GM19455 (cell line): ENCODE measurements around the gene SGTA.

ENCODE experiments used
- ATAC-seq: cut with Tn5 transposase; IDR thresholded peaks from one replicate; pipeline ENCODE4 v1.9.1; 2021; ENCODE audit not compliant: unreplicated experiment

SGTA gene

DNA sequence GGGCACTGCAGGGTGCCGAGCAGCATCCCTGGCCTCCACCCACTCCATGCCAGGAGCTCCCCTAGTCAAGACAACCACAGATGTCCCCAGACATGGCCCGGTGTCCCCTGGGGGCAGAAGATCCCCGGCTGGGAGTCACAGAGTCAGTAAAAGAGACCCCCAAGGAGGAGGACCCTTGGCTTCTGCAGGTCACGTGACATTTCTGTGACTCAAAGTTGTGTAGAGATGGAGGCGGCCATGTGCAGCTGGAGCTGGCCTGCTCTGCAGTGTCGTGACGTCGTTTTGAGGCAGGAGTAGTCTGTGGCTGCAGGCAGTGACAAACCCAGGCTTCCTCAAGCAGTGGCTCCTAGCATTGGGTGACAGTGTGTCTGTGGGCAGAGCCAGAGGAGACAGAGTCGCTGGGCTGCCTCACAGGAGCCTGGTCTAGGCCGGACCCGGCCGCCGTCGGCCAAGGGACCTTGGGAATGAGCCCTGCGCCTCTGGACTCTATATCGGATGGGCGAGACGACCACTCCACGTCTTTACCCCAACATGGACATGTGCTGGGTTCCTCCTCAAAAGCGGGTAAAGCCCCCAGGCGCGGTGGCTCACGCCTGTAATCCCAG lies 54.2 kb downstream of the SGTA start:
- ATAC-seq: no peak

DNA sequence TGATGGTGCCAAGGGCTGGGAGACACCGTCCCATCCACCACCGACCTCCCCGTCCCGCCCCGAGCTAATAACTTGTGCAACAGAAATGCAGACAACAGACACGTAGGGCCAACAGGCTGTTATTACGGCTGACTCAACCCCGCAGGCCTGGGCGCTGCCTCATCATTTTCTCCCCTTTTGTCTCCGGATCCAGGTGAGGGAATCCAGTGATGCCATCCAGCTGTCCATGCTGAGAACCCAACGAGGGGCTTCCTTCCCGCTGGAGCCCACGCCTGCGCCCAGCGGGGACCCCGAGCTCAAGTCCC lies 55.5 kb downstream of the SGTA start:
- no peak for ATAC-seq

DNA sequence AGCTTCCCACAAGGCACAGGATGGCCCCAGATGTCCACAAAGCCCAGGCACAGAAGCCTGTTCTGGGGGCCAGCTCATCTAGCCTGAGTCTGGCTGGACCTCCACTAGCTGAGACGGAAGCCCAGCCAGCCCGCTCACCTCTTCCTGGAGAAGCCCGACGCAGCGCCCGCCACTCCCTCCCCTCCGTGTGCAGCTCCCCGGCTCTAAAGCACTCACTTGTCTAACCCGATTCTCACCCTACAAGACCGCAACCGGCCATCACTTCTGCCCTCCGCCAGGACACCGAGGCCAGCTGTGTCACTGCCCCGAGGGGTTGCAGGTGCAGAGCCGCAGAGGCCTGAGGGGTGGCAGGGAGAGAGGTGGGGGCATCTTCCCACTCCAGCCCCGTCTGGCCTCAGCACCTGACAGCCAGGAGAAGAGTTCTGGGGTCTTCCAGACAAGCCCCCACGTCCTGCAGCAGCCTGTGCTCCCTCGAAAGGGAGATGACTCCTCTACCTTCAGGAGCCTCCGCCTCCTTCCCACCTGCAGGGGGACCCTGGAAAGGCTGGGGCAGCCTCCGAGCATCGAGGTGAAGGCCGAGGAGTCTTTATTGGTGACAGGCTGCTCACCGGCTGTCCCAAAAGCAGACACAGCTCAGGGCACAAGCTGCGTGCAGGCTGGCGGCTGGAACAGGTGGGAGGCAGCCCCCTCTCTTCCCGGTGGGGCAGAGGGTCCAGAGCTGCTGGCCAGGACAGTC lies 56.0 kb downstream of the SGTA start:
- no peak for ATAC-seq

DNA sequence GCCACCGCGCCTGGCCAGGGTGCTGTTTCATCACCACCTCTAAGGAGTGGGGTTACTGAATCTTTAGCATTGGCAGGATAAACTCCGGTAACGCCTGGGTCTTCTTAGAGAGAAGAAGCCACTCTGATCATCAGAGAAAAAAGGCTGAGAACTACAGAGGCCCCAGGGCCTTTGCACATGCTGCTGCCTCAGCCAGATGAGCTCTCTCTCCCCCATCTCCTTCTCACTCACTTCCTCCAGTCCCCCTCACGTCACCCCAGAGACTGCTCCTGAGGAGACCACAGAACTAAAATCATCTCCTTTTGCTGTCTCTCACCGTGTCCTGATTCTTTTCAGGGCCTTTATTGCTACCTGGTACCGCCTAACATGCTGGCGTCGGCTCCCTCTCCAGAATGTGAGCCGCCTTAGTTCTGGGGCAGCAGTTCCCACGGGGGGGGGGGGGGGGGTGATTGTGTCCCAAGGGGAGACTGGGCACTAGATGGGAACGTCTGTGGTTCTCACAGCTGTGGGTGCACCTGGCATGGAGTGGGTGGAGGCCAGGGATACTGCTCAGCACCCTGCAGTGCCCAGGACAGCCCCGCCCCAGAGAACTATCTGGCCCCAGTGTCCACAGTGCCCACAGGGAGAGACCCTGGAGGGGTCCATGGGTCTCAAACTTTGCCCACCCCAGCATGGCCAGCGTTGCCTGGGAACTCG lies 56.8 kb downstream of the SGTA start:
- ATAC-seq: no peak

DNA sequence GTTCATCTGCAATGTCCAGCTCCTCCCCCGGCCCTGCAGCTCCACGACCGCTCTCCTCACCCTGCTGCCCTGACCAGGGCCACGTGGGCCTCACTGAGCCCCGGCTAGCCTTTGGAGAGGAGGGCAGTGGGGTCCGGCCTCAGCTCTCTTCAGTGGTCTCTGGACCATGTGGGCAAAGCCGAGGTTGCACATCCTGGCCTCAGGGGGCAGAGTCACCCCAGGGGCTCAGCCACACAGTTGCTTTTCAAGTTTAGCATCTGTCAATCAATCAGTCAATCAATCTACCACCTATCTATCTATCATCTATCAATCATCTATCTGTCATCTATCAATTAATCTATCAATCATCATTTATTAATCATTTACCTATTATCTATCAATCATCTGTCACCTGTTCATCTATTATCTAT lies 58.9 kb downstream of the SGTA start:
- ATAC-seq: no peak

DNA sequence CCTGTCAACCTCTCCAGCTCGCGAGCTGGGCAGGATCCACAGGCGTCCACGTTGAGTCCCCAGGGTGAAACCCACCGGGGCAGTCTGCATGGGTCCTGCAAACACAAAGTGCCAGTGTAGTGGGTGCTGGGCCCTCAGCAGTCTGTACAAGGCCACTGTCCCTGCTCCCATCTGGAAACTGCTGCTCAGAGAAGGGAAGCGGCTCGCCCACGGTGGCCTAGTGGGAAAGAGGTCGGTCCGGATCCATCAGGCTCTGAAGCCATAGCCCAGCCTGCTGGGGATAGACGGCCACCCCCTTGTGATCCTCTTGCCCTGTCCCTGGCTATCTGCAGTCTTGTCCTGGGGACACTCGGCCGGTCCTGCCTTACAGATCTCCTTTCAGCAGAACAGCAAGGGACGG lies 59.3 kb downstream of the SGTA start:
- ATAC-seq: no peak

DNA sequence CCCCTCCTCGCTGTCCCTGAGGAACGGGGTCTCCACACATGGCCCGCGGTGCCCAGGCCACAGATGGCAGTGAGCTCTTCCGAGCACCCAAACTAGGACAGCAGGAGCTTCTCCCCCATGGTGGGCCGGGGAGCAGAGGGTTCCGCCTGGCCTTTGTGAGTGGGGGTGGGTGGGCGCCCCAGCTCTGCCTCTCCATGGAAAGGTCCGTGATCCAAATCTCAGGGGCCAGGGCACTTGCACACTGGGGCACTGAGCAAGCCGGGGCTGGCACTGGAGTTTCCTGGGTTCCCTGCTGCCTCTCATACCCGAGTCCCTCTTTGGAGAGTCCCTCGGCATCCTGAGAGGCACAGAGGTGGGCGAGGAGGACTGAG lies 59.7 kb downstream of the SGTA start:
- no peak for ATAC-seq

DNA sequence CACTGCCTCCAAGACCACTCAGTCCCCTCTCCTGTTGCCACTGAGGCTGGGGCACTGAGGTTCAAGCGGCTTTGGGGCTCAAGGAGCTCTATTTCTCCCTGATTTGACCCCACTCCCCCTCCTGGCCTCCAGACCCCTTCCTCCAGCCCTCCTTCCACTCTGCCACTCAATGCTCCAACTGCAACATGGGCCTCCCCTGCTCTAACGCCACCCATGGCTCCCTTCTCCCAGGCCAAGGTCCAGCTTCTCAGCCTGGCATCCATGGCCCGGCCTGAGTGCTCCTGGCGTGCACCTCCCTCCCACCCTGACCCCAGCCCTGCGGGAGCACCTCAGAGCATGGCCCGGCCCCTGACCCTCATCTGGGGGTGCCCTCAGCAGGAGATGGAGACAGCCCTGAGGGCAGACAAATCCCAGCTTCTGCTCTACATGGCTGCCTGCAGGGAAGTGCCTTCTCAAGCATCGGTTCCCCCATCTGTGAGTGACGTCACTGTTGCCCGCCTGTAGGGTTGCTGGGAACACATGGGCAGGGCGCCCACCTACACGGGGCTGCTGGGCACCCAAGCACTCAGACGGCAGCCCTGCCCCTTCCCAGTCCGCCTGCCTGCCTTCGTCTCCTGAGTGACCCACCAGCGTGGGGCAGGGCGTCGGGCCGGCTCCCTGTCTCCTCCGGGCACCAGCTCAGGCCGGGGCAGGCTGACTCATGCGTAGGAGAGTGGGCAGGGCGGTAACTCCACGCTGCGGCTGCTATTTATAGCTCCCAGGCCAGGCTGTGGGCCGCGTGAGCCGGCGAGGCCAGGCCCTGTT lies 60.3 kb downstream of the SGTA start:
- ATAC-seq: no peak

DNA sequence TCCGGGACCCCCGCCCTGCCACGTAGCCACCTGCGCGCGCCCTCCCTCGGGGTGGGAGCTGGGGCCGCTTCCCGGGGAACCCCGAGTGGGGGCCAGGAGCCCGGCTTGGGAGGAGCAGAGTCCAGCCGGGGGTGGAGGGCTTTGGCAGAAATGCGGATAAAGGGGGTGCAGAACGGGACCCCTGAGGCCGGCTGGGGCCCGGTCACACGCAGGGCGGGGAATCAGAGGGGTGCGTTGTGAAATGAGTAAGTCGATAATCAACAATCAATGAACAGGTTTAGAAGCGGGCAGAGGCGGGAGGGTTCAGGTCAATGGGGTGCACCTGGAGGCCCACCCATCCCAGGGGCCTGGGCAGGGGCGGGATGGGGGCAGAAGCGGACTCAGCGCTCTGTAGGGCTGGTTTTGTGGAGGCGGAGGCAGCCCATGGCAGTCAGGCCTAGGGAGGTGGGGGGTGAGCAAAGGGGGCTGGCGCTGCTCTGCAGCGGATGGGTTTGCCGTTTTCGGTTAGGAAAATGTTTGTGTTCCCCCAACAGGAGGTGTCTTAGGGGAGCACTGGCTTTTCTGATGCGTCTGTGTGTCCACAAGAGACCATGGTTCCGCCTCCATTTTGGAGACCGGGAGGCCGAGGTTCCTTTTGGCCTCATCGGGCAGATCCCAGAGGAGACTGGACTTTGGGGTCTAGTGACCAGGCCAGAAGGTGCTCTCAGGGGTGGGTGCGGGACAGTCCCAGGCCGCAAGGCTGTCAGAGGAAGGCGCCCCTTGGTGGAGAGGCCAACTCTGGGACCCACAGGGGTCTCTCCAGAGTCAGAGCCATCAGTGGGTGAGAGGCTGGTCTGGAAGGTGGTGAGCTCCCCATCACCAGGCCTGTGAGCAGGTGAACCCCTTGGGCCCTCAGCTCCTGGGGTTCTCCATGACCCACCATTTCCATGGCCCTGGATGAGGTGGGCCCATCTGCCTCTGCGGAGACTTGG lies 61.2 kb downstream of the SGTA start:
- no peak for ATAC-seq

DNA sequence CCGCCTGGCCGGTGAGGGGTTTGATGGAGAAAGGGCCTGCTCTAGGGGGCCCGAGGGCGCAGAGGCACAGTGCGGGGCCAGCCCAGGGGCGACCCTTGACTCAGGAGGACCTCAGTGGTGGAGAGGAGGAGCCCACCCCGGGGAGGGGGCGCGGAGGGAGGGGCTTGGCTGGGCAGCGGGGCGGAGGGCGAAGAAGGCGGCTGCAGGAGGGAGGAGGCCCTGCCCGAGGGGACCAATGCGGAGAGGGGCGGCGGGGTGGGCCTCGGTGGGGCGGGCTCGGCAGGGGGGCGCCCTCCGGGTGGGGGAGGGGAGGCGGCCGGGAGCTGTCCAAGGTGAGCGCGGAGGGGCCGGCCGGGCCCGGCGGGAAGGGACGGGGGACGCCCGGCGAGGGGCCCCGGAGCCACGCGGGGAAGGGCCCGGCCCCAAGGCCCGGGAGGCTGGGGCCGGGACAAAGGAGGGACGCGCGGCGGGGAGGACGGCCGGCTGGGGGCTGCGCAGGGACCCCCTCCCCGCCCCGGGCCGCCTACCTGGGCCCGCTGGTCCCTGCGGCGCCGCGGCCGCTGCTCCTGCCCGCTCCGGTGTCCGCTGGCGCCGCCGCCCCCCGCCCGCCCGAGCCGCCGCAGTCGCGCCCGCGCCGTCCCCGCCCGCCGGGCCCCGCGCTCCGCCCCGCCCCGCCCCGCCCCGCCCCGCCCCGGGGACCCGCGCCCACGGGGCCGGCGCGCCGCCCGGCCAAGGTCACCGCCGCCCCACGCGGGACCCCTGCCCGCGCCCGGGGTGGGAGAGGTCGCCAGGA lies 62.1 kb downstream of the SGTA start, which contains the start of gene DIRAS1:
Gene DIRAS1, minus strand, starts transcription at position 596 of the 793 bp plus-strand sequence. CDS start 3,566 bp downstream, outside the sequence.
- no peak for ATAC-seq

DNA sequence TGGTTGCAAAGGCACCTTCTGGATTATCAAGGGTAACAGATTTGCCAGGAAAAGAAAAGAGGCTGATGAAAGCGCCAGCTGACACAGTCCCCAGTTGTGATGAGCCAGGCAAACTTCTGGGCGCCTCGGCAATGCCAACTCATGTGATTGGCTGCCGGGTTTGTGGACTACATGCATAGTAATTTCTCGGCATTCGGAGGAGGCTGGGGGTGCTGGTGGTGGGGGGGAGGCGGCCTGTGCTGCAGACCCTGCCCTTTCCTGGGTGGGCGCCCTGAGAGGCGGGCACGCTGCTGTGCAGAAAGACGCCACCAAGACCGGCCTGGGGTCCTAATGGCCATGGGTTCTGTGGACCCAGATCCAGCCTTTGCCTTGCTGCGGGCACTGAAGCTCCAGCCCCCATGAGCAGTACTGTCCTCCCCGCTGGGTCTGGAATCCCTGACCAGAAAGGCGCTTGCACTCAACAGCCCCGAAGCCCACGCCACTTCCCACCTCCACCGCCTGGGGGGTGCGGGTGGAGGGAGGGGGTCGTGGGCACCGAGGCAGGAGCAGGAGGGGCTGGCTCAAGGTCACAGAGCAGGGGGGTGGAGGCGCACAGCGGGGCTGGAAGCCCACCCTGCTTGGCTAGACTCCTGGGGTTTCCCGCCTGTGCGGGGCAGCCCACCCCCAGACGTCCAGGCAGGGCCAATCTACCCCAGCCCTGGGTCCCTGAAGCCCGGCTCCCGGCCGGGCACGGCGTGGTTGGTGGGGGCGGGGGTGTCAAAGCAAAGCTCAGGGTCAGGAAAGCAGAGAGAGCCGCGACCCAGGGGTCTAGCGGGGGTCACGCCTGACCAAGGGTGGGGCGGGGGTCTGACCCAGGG lies 62.9 kb downstream of the SGTA start:
- ATAC-seq: no peak

DNA sequence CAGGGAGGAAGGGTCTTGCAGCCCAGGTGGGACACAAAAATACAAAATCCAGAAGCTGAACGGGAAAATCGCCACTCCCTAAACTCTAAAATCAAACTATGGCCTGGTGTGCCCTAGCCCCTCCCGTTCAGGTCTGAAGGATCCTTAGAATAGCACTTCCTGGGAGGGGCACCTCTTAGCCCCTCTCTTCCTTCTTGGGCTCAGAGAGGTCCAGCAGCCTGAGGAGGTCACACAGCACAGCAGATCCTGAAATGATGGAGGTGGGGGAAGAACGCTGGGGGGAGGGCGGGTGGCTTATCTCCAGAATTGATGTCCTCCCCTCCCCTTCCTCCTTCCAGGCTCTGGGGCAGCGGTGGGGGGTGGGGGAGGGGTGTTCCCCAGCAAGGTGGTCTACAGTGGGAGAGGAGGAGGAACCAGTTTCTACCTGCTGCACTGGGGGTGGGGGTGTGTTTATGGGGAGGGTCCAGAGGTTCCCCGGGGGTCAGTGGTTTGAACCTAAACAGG lies 63.8 kb downstream of the SGTA start:
- ATAC-seq: no peak

DNA sequence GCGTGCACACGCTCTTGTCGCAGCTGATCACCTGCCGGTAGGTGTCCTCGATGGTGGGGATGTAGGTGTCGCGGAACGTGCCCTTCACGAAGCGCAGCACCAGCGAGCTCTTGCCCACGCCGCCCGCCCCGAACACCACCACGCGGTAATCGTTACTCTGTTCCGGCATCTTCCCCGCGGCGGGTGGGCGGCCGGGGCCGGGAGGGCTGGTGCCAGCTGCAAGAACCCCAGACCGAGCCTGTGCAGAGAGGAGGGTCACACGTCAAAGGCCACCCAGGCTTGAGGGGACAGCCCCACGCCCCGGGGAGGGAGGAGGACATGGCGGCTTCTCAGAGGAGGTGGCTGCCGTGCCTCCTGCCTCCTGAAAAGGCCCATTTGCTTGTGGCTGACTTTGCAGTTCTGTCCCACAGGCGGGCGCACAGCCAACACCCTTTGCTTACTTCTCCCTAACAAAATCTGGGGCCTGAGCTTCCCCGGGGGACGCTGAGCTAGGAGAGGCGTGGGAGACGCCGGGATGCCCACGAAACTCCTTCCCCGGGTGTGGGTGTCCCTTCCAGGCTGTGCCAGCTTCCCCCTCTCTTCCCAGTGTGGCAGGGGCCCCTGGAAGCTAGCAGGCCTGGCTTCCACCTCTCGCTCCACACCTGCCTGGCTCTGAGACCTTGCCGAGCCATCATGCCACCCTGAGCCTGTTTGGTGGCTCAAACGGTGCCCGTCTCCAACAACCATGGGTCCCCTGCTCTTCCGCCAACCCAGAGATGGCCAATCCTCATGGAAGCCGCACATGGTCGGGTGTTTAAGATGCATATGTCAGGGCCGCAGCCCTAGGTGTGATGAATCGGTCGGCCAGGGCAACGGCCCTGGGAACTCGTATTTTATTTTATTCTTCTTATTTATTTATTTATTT lies 65.2 kb downstream of the SGTA start:
- no peak for ATAC-seq

DNA sequence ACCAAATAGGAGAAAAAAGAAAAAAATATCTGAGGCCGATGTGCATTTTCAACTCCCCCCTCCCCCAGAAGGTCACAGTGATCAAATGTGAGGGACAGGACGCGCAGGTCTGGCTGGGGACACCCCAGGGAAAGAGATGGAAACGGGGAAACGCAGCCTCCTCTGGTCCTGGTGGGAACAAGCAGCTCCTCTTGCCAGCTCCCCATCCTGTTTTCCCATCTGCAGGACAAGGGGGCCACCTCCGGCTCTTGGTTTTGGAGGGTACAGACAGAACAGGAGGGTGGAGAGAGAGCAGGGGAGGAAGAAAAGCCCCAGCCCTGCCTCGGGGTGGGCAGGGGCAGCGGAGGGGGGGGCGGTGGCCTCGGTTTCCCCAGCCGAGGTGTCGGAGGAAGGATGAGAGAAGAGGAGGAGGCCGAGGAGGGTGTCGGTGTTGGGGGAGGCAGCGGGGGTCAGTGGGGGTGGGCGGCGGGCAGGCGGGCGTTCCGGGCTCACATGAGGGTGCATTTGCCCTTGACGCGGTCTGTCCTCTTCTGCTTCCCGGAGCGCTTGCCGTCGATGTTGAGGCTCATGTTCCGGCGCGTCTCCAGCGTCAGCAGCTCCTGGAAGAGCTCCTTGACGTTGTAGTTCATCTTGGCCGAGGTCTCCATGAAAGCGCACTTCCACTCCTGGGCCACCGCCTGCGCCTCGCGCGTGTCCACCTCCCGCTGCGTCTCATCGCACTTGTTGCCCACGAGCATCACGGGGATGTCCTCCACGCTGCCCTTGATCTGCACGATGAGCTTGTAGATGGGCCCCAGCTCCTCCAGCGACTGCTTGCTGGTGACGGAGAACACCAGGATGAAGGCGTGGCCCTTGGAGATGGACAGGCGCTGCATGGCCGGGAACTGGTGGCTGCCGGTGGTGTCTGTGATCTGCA lies 66.1 kb downstream of the SGTA start:
- ATAC-seq: no peak

DNA sequence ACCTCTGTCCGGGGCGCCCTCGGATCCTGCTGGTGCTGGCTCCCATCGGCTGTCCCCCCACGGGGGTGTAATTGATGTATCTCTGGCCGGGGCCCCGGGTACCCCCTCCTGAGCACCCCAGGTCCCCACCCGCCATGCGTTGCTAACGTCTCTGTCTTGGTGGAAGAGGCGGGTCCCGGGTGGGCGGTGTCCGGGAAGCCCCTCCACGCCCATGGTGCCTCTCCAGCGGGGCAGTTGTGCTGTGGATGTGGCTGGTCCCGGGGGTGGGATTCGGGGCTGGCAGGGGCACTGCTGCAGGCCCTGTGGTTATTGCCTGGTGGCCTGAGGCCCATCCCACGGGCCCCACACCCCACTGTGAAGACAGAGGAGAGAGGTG lies 66.8 kb downstream of the SGTA start:
- no peak for ATAC-seq

DNA sequence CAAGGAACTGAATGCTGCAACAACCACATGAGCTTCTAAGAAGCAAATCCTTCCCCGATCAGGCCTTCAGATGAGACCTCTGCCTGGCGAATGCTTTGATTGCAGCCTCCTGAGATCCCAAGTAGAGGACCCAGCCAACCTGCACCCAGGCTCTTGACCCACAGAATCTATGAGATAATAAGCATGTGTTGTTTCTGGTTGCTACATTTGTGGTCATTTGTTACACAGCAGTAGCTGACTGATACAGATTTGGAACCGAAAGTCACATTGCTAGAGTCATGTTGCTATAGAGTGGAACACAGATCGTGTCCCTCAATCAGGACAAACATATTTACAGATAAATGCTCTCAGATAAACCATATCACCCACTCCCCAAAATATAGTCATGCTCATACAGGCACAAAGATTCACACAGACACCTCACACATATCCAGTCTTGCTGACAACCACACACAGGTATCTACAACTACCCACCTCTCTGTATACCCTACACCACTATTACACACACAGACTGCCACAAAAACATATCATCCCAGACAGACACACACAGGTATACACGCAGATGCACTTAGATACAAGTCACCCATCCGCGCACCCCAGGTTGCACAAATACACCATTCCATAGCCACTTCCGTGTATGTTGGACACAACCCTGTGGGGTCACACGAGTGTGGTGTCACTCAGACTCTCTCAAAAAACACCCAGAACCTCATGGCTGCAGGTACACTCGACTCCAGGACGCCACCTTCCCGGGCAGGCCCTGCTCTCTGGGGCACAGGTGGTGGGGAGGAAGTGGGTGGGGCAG lies 67.4 kb downstream of the SGTA start:
- no peak for ATAC-seq
